Astrocyte of the cerebellum (primary cell): Measurements from ENCODE around the gene ANO10.

Source experiments
- DNase-seq: peaks from one replicate; pipeline ENCODE4 v3.0.0-alpha.2; 2011; ENCODE audit warnings: low read depth
- H3K4me3 ChIP-seq: 2 replicates; pipeline ENCODE4 v1.5.1; 2011; ENCODE audit warnings: mild to moderate bottlenecking, low read depth, low read length, moderate library complexity
- in situ Hi-C: cut with HindIII; loops from 2 replicates; pipeline ENCODE4 v1.10.0; 2017; ENCODE audit warnings: low sequenced_read_pairs
- TF ChIP-seq, protein P1 (sequence below): IDR thresholded peaks from 2 replicates; pipeline ENCODE4 v1.5.1; 2012; ENCODE audit warnings: low read length, low read depth, moderate library complexity, mild to moderate bottlenecking; ENCODE audit errors: missing control alignments

Gene ANO10

DNA sequence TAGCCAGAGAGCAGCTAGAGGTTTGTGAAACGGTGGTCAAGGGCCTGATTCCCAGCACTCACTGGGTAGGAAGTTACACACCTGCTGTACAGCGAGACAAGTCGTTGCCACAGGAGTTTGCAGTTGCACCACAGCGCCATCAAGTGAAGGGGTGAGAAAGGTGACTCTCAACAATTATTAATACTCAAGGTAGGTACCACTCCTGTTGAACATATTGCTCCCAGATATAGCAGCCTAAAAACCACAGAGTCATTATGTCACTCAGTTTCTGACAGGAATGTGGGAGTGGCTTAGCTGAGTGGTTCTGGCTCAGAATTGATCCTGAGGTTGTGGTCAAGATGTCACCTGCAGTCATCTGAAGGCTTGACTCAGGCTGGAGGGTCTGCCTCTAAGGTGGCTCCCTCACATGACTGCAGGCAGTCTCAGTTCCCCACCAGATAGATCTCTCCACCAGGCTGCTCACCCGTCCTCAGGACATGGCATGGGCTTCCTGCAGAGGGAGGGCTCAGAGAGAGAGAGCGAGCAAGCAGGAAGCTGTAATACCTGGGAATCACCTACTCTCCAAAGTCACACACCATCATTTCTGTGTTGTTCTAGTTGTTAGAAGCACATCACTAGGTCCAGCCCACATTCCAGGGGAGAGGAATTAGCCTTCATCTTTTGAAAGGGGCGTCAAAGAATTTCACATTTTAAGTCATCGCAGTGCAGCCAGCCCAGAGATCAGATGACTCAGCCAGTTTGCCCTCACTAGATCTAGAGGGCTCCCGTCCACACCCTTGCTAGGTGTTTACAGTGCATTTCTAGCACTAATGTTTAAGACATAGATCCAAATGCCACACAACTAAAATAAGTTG, 17.0 kb upstream of the ANO10 start:
- in situ Hi-C loops = no loop called here
- TF ChIP-seq, protein P1, sequence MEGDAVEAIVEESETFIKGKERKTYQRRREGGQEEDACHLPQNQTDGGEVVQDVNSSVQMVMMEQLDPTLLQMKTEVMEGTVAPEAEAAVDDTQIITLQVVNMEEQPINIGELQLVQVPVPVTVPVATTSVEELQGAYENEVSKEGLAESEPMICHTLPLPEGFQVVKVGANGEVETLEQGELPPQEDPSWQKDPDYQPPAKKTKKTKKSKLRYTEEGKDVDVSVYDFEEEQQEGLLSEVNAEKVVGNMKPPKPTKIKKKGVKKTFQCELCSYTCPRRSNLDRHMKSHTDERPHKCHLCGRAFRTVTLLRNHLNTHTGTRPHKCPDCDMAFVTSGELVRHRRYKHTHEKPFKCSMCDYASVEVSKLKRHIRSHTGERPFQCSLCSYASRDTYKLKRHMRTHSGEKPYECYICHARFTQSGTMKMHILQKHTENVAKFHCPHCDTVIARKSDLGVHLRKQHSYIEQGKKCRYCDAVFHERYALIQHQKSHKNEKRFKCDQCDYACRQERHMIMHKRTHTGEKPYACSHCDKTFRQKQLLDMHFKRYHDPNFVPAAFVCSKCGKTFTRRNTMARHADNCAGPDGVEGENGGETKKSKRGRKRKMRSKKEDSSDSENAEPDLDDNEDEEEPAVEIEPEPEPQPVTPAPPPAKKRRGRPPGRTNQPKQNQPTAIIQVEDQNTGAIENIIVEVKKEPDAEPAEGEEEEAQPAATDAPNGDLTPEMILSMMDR = no peak
- H3K4me3 ChIP-seq = no peak overlapping the region
- no peak for DNase-seq

DNA sequence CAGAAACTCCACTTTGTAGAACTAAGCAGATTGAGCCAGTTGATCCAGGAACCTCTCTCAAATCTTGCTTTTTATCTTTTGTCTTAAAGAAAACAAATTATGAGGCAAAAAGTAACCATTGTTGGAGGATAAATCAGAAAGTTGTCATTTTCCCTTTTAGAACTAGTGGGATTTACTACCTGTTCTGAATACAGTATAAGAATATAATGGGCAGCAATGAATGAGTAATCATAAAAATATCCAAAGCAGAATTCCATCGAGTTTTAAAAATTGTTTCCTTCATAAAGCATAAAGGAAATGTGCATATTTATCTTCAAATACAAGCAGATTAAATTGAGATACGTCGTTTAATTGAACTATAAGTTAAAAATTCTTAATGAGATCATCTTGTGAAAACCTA, 15.9 kb upstream of the ANO10 start:
- TF ChIP-seq, protein P1 = no peak
- H3K4me3 ChIP-seq = no peak overlapping the region
- DNase-seq = no peak
- in situ Hi-C loops = no loop called here

DNA sequence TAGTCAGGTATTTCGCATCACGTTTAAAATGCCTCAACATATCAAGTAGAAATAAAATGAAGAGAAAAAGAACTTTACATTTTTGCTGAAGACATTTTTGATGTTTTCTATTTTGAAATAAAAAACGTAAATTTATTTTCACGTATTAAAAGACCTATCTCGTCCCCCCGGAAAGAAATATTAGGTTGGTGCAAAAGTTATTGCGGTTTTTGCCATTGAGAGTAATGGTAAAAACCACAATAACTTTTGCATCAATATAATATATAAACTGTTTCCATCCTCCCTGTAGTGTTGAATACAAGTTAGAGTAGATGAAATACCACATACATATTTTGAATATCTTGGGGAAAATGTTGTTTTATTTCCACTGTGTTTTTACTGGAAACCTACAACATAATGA, 11.2 kb upstream of the ANO10 start:
- no peak overlapping the region for H3K4me3 ChIP-seq
- TF ChIP-seq, protein P1 = no peak
- in situ Hi-C loops = no loop called here
- no peak for DNase-seq

DNA sequence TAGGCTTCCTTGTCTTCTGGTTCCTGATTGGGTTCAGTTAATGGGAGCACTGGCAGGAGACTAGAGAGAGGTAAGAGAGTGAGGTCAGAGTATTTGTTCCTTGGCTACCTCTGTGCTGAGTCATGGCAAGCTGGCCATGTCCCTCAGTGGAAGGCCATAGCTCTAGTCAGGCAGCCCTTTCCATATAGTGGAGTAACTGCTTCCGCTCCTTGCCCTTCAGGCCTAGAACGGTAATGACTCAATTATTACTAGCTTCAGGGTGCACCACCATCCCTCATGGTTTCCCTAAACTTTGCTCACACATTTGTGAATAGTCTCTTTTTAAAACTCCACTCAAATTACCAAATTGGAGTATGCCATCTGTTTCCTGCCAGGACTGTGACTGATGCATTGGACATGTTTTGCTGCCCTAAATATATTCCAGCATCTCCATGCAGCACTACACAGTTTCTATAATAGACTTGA, 10.5 kb upstream of the ANO10 start:
- TF ChIP-seq, protein P1 = no peak
- peak; percentile 31 for DNase-seq
- in situ Hi-C loops = no loop called here
- H3K4me3 ChIP-seq = no peak overlapping the region

DNA sequence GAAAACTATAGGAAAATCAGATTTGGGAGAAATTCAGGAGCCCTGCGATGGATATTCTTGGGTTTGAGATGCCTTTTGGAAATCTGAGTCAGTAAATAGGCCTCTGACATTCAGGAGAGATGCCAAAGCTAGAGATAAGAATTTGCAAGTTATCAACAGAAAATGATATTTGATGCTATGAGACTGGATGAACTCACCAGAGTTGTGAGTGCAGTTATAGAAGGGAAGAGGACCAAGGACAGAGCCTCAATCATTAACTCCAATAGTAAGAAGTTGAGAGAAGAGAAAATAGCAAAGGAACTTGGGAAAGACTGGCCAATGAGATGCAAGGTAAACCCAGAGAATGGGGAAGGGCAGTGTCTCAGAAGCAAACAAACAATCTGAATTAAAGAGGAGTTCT, 7.9 kb upstream of the ANO10 start:
- no peak for DNase-seq
- no peak overlapping the region for H3K4me3 ChIP-seq
- TF ChIP-seq, protein P1 = no peak
- in situ Hi-C loops = no loop called here

DNA sequence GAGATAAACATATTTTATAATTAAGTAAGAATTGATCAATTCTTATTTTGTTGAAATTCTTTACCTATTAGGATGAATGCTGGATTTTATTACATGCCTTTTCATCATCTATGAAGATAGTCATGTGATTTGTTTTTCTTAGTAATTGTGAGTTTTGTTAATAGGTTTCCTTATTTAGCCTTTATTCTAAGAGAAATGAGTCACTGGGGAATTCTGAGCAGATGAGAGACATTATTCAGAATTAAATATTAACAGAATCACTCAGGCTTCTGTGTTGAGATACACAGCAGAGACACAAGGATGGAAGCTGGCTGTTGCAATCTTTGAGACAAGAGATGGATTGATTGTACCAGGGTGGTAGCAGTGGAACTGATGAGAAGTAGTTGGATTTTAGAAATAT, 7.4 kb upstream of the ANO10 start:
- no peak overlapping the region for H3K4me3 ChIP-seq
- DNase-seq = no peak
- TF ChIP-seq, protein P1 = no peak
- in situ Hi-C loops = no loop called here
